ENCODE measurements around the gene FKBP15.
A peak's percentile ranks its signal among the peaks of the same experiment; 100 is the strongest.
"Not testable (repeated sequence)": the region's sequence is repeated elsewhere in the genome, so short reads cannot be mapped to it uniquely, and the experiment has no call there.

The FKBP15 gene

DNA sequence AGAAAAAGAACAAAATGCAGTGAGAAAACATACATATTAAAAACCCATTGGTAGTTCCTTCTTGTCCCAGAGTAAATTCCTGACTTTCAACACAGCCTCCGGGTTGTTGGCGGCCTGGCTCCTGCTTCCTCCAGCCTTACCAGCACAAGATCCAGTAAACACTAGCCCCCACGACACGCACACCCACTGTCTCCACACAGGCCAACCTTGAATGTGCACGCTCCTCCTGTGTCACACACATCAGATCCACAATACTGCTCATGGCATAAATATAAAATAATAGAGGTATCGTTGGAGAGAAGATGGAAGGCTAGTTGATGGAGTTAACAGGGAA is 72.7 kb downstream of the FKBP15 start:
- no peak for DNase-seq (ENCODE audit: low spot score)

DNA sequence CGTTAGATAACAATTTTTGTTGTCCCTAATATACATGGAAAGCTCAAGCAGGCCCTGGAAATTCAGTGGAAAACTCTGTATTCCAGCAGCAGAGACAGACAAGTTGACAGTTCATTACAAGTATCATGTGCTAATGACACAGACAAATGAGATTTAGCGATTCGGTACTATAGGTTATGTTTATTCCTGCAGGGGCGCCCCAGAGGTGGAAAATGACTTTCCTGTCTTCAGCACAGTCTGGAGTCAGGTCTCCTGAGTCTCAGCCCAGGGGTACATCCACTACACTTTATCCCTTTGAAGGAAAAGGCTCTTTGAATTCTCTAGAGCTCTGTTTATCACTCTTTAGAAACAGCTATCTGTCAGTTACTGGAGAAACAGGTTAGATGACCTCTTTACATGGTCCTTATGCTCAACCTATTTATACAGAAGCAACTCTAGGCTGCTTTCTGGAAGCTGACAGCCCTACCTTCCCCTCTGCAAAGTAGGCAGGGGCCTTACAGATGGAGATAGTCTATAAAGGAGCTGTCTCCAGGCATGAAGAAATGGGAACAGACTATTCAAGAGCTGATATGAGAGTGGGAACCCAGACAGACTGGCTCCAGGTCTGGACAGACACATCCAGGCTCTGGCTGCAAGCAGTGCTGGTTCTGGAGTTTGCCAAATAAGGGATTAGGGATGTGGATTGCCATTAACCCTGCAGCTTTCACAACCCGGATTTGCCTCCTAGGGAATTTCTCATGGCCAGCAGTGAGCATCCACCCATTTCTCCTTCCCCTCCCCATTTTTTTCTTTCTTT is 77.4 kb downstream of the FKBP15 start:
- DNase-seq (ENCODE audit: low spot score) = no peak

DNA sequence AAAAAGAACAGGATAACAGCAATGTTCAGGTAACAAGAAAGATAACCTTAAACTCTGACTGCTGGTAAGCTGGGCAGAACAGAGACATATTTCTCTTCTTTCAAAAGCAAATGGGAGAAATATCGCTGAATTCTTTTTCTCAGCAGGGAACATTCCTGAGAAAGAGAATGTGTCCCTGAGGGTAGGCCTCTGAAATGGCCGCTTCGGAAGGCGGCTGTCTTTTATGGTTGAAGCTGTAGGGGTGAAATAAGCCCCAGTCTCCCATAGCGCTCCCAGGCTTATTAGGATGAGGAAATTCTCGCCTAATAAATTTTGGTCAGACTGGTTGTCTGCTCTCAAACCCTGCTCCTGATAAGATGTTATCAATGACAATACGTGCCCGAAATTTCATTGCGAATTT is 80.2 kb downstream of the FKBP15 start:
- not testable (repeated sequence) for DNase-seq (ENCODE audit: low spot score)

DNA sequence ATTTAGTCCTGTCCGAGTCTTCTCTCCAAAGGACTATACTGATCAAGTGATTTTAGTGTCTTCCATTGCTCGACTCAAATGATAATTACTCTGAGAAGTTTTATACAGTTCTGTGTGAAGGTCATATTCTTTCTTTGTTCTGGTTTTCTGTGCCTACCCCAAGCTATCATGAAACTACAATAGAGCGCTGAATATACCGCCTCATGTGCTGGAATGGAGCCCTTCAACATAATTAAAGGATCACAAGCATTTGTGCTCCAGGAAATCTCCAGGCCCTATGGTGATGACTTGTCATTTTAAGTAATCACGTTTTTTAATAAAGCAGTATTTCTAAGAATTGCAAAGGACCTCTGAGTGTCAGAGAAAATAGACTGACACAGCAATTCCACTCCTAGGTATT is 81.1 kb downstream of the FKBP15 start:
- peak; percentile 84 for DNase-seq (ENCODE audit: low spot score)

DNA sequence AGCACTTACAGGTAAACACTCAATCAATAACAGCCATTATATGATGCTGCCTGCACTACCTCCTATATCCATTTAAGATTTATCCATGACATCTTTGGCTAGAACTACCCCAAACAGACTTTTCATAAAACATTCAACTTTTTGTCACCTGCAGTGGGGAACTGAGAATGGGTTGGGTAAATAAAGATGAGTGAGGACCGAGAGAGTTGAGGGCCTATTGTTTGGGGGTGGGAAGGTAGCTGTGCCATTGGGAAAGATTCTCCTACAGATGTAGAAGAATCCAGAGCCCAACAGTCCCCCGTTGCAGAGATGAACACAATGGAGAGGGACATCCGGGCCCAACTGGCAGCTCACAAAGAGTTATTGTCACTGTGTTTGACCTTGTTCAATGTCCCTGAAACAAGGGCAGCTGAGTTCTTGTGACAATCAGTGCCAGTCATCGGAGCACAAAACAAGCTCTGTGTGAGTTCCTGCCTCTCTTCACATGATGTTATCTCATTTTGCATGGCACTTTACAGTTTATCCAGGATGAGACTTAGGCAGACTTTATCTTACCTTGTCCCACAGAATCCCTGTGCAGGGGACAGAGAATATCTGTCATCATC is 81.8 kb downstream of the FKBP15 start:
- peak; percentile 99 for DNase-seq (ENCODE audit: low spot score)

DNA sequence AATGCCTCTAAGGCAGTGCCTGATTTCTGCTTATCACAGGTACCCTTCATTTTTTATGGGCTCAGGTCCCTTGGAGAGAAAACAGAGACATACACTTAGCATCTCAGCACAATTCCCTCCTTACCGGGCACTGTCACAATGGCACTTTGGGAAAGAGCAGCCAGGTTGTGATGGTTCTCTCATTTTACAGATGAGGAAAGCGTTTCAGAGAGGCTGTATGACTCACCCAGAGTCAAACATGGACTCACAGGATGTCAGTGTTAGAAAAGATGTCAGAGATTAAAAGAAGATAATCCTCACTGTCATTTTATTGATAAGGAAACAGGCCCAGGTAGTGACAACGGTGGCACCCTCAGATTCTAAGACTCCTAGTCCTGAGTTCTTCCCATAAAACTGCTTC is 82.3 kb downstream of the FKBP15 start:
- no peak for DNase-seq (ENCODE audit: low spot score)

DNA sequence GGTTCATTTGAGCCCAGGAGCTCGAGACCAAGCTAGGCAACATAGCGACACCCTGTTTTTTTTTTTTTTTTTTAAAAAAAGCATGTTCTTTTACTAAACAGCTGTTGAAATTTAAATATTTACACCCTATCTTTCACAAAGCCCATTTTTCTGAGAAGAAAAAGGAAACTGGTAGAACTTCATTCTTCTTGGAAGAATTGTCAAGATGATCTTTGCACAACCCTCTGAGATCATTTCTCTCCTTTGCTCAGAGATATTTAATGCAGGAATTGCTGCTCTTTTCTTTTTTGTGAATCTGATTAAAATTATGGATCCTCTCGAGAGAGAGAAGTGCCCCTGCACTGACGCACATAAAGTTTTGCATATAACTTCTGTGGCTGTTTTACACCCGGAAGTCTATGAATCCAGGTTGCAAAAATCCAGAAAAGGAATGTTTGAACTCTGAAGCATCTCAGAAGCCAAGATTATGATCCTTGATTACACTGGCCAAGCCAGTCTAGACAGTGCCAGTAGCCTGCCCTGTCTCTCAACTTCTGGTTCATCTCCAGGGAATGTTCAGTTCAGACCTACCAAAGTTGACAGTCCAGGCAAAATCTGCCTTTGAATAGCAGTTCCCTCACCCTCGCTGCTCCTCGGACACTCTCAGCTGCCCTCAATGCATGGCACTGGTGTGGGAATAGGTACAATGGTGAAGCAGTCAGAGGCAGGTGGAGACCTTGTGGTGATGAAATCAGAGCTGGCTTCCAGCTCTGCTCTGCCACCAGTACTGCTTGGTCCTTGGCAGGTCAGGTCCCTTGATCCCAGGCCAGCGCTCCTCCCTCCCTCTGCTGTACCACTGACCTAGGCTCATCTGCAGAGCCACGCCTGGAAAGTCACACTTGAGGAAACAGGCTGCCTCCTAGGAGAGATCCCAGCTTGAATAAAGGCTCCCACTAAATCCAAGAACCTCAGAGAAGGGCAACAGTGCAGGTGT is 83.6 kb downstream of the FKBP15 start:
- DNase-seq (ENCODE audit: low spot score) = no peak

DNA sequence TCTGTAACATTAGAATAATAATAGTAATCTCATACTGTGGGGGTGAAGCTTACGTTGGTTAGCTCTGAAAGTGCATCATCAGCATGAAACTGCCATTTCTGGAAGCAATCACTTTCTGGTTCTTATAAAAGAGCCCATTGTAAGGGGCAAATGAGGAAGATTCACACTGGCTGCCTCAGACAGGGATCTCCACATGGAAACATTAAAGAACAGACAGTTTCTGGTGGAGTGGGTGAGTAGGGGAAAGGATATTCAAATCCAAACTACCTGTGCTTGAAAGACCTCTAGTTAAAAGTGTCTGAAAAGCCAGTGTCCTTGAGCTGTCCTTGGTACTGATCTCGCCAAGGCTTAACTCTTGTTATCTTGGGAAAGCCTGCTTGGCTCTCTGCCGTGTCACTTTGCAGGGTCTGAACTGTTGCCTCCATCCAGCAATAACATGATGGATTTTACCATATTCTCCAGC is 89.4 kb downstream of the FKBP15 start:
- peak; percentile 76 for DNase-seq (ENCODE audit: low spot score)

DNA sequence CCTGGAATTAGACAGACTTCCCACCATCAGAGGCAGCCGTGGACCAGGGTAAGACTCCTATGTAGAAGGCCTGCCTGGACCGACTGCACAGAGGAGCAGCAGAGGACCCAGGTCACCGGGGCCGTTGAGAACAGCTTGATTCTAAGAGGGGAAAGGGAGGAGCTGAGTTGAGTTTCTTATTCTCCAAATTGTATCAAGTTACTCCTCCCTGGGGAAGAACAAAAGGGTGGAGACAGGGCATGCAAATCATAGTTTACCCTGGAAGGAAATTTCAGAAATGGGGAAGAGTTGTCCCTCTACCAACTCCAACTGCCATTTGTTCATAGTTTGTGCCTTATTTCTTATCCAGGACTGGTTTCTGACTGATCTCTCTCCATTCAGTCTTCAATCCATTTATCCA is 91.2 kb downstream of the FKBP15 start:
- DNase-seq (ENCODE audit: low spot score) = no peak

DNA sequence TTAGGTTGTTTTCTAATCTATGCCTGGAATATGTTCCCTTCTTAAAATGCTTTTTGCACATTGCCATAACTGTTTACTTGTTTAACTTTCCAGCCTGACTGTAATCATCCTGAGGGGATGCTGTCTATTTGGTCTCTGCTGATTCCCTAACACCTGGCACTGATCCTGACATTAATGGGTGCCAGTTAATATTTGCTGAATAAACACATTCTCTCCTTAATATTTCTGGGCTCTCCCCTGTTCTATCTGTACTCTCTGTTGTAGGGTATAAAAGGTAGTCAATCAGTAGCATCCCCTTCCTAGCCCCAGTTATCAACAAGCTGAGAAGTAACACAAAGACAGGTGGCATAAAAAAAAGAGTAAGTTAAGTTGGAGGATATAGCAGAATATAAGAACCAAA is 91.6 kb downstream of the FKBP15 start:
- DNase-seq (ENCODE audit: low spot score) = no peak

DNA sequence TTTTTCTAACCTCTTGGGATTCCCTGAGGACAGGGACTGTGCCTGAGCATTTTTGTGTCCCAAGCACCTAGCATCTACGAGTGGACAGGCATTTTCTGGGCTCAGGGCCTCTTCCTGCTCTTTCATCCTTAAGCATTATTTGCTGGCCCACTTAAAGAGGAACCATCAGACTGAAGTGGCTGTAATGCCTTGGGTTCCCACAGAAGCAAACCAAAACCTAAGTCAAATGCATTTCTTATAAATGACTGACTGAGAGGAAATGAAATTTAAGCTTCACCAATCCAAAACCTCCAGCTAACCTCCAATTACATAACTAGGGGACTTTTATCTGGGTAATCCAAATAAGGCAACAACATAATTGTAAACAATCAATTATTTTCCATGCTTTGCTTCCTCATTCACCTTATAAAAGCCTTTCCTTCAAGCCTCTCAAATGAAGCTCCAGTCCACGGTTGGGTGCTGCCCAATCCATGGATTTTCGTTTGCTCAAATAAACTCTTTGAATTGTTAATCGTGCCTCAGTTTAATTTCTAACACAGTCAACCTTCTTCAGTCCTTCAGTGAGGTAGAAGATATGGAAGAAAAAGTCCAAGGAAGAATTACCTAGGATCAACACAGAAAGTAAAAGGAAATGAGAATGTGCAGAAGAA is 95.6 kb downstream of the FKBP15 start:
- no peak for DNase-seq (ENCODE audit: low spot score)

DNA sequence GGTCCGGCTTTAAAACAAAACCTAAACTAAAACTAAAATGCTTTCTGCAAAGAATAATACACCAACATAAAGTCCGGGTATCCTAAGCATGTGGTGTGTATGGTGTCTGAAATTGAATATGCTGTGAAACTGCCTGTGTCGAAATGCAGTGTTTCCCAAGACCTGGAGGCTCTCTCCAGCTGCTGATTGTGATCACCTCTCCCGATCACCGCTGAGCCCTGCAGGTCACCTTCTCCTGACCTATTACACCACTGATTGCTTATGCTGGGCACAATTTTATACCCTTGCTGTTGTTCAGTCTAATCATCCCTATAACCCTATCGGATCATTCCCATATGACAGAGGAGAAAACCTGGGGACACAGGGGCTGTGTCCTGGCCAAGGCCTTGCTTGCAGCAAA is 102.2 kb downstream of the FKBP15 start:
- not testable (repeated sequence) for DNase-seq (ENCODE audit: low spot score)

Data from globus pallidus (tissue), 1 donor.